NCI-H446 treated with DMSO at 0.1 percent for 48 hours (cell line): Measurements from ENCODE around the gene LRFN3.
"Not testable (repeated sequence)": the region's sequence is repeated elsewhere in the genome, so short reads cannot be mapped to it uniquely, and the experiment has no call there.

ENCODE experiments used
- DNase-seq: peaks from one replicate; lab custom pipeline; 2025; lab: John Stamatoyannopoulos, UW

Gene LRFN3

GRCh38 chr19:35939307-35940077 lies 3.3 kb downstream of the LRFN3 start:
- no peak for DNase-seq

- no peak for DNase-seq
These were observed 4.1 kb downstream of the LRFN3 start for GRCh38 chr19:35940078-35940775.

GRCh38 chr19:35940839-35941238 lies 4.7 kb downstream of the LRFN3 start:
- DNase-seq, result no peak

GRCh38 chr19:35942235-35942634 lies 6.1 kb downstream of the LRFN3 start:
- no peak for DNase-seq

GRCh38 chr19:35943321-35944301 lies 7.4 kb downstream of the LRFN3 start:
- no peak for DNase-seq

- DNase-seq, result no peak
These were observed 8.4 kb downstream of the LRFN3 start for GRCh38 chr19:35944556-35944955.

GRCh38 chr19:35945121-35945790 lies 9.1 kb downstream of the LRFN3 start:
- no peak for DNase-seq

- DNase-seq, result no peak
These were observed 10.0 kb downstream of the LRFN3 start for GRCh38 chr19:35946203-35946602.

- DNase-seq, result no peak
These were observed 13.0 kb downstream of the LRFN3 start for GRCh38 chr19:35949131-35949530.

GRCh38 chr19:35955881-35956634 lies 19.9 kb downstream of the LRFN3 start:
- DNase-seq, result no peak

- not testable (repeated sequence) for DNase-seq
These were observed 21.2 kb downstream of the LRFN3 start for GRCh38 chr19:35957411-35957810.

GRCh38 chr19:35958660-35959039 lies 22.5 kb downstream of the LRFN3 start:
- DNase-seq, result no peak

- no peak for DNase-seq
These were observed 23.1 kb downstream of the LRFN3 start for GRCh38 chr19:35959040-35959967.

- DNase-seq, result no peak
These were observed 23.8 kb downstream of the LRFN3 start for GRCh38 chr19:35959968-35960320.

GRCh38 chr19:35960432-35960972 lies 24.3 kb downstream of the LRFN3 start:
- no peak for DNase-seq

GRCh38 chr19:35963514-35963913 lies 27.3 kb downstream of the LRFN3 start:
- no peak for DNase-seq

- DNase-seq, result no peak
These were observed 30.6 kb downstream of the LRFN3 start for GRCh38 chr19:35966771-35967170.

- DNase-seq, result no peak
These were observed 37.3 kb downstream of the LRFN3 start for GRCh38 chr19:35973487-35973886.

GRCh38 chr19:35975608-35976214 lies 39.5 kb downstream of the LRFN3 start:
- no peak for DNase-seq
